COLO668 (cell line): ENCODE results near the gene LPCAT3.

Experiments
- DNase-seq: peaks from one replicate; lab custom pipeline; 2025; ENCODE audit not compliant: unreplicated experiment; lab: John Stamatoyannopoulos, UW

The LPCAT3 gene

GRCh38 chr12:7001921-7002591, 16.2 kb downstream of the LPCAT3 start:
- DNase-seq = no peak

GRCh38 chr12:6998715-6999451, 19.4 kb downstream of the LPCAT3 start:
- DNase-seq = no peak

GRCh38 chr12:6996040-6996441, 22.2 kb downstream of the LPCAT3 start:
- no peak for DNase-seq

- DNase-seq = no peak
Measured at GRCh38 chr12:6987956-6988553, 30.2 kb downstream of the LPCAT3 start.

GRCh38 chr12:6982532-6982931, 35.7 kb downstream of the LPCAT3 start:
- no peak for DNase-seq

- no peak for DNase-seq
Measured at GRCh38 chr12:6981152-6982052, 36.9 kb downstream of the LPCAT3 start.

- no peak for DNase-seq
Measured at GRCh38 chr12:6980740-6981139, 37.5 kb downstream of the LPCAT3 start.

- no peak for DNase-seq
Measured at GRCh38 chr12:6980075-6980474, 38.2 kb downstream of the LPCAT3 start.

GRCh38 chr12:6979453-6979852, 38.8 kb downstream of the LPCAT3 start:
- DNase-seq = no peak

GRCh38 chr12:6979021-6979420, 39.3 kb downstream of the LPCAT3 start:
- no peak for DNase-seq

- DNase-seq = no peak
Measured at GRCh38 chr12:6978611-6979011, 39.7 kb downstream of the LPCAT3 start.

- DNase-seq = no peak
Measured at GRCh38 chr12:6978188-6978587, 40.1 kb downstream of the LPCAT3 start.

GRCh38 chr12:6977653-6978052, 40.6 kb downstream of the LPCAT3 start:
- DNase-seq = no peak

- no peak for DNase-seq
Measured at GRCh38 chr12:6975297-6976032, 42.8 kb downstream of the LPCAT3 start.

GRCh38 chr12:6974180-6974579, 44.1 kb downstream of the LPCAT3 start:
- DNase-seq = no peak

GRCh38 chr12:6970096-6970527, 48.2 kb downstream of the LPCAT3 start:
- DNase-seq = no peak

GRCh38 chr12:6968426-6968825, 49.9 kb downstream of the LPCAT3 start:
- DNase-seq = no peak

GRCh38 chr12:6967651-6968100, 50.6 kb downstream of the LPCAT3 start:
- DNase-seq = no peak

- no peak for DNase-seq
Measured at GRCh38 chr12:6966351-6966750, 51.9 kb downstream of the LPCAT3 start.

GRCh38 chr12:6965714-6966113, 52.6 kb downstream of the LPCAT3 start:
- DNase-seq = no peak
